Heart right ventricle (tissue), 16 donors: Measurements from ENCODE around the gene JAK3. TPM values are rescaled to one million over a fixed set of nuclear protein-coding genes. Genes with fewer than 3 reads are reported as not detected.

Experiments used
- ATAC-seq, 8 donors: fragments of 200-7000 bp; cut with Tn5 transposase; one replicate each; pipeline ENCODE4 v1.9.1; 2020; ENCODE audit warnings: mild to moderate bottlenecking in 8 of 8, moderate library complexity in 8 of 8, moderate number of reproducible peaks in 1 of 8
- DNase-seq, 2 donors: peaks; one replicate each; pipeline ENCODE4 v3.0.0-alpha.2; 2020
- H3K27ac ChIP-seq, 10 donors: fragments of 200-600 bp; sonication (generic) in 2 of 10; one replicate each; pipeline versions ENCODE4 v1.5.0 to v1.8.0; 2020 to 2022; ENCODE audit warnings: mild to moderate bottlenecking in 3 of 10
- H3K27me3 ChIP-seq, 7 donors: fragments of 200-600 bp; one replicate each; pipeline ENCODE4 v1.8.0; 2021 to 2022; ENCODE audit warnings: mild to moderate bottlenecking in 2 of 7
- H3K36me3 ChIP-seq, 9 donors: fragments of 200-600 bp; sonication (generic) in 1 of 9; one replicate each; pipeline versions ENCODE4 v1.5.0 to v1.8.0; 2020 to 2022; ENCODE audit warnings: mild to moderate bottlenecking in 2 of 9
- H3K4me1 ChIP-seq, 9 donors: fragments of 200-600 bp; sonication (generic) in 1 of 9; one replicate each; pipeline versions ENCODE4 v1.5.0 to v1.8.0; 2020 to 2022; ENCODE audit warnings: mild to moderate bottlenecking in 4 of 9
- H3K4me3 ChIP-seq, 10 donors: fragments of 200-600 bp; sonication (generic) in 2 of 10; one replicate each; pipeline versions ENCODE4 v1.5.0 to v1.8.0; 2020 to 2022; ENCODE audit warnings: mild to moderate bottlenecking in 7 of 10, moderate library complexity in 2 of 10
- H3K9me3 ChIP-seq, 11 donors: fragments of 200-600 bp in 10 of 11; sonication (generic) in 2 of 11; one replicate each; pipeline versions ENCODE4 v1.5.0 to v1.8.0; 2013 to 2022; ENCODE audit warnings: mild to moderate bottlenecking in 2 of 11, control low read depth in 1 of 11, moderate library complexity in 1 of 11
- CTCF ChIP-seq, 9 donors: fragments of 200-600 bp; sonication (generic) in 2 of 9; IDR thresholded peaks; one replicate each; pipeline versions ENCODE4 v1.5.0 to v1.8.0; 2021 to 2022; ENCODE audit warnings: antibody characterized with exemption in 9 of 9, mild to moderate bottlenecking in 5 of 9, moderate library complexity in 1 of 9
- WGBS, 2 donors: extraction: QIAGEN DNeasy Blood & Tissue Kit; methylation state at CpG; one replicate each; pipeline ENCODE4 v1.1.7; 2013; ENCODE audit warnings: inconsistent platforms in 1 of 2; 5-methylcytosine and 5-hydroxymethylcytosine counted together
- intact Hi-C, 10 donors: fragments of 100-400 bp; cut with DNase I; formaldehyde crosslinking; loops; one replicate each; pipeline versions ENCODE4 v1.11.1 to v1.14.2; 2022
- polyA plus RNA-seq, 2 donors: library from polyadenylated mRNA; stranded (reverse); fragments of 200-250 nt; gene quantifications; one replicate each; pipeline ENCODE4 v1.2.3, GENCODE V29; 2013
- total RNA-seq, 10 donors: library from RNA; stranded (reverse); fragmentation: NEBNext Ultra II Directional in 3 of 10; extraction: Animal tissue kit (Norgen Biotek cat#: 25700) in 3 of 10; gene quantifications; one replicate each; pipeline versions ENCODE4 v1.2.1 to v1.2.4, GENCODE V29; 2021 to 2023
- donor health status: Arrhythmogenic right ventricular cardiomyopathy.
- donor health status: ischemic (EF 13 %, LVEDD 7.1; RV severe dilation, severe dysfunction).
- donor health status: healthy with polysubstance abuse.
- donor health status: DM: no; HTN: yes; CAD: no.
- donor health status: DM: no; HTN: no; CAD: no.
- donor health status: ischemic (EF 25% LVEDD 6.9; RV normal size, moderate dysfunction).
- donor health status: ischemic (EF 25% LVEDD 5.7; RV mildly dilated, moderate dysfunction).
- donor health status: healthy.
- donor health status: DM: yes; HTN: yes; CAD: no.
- donor health status: Ischemic cardiomyopathy.
- donor health status: ischemic (EF 35%, LVEDD 5.7; RV mildly dilated, moderate dysfunction).
- donor health status: nonischemic (EF 11% LVEDD 7.7; RV severe dilation, severe dysfunction).
- donor health status: DM: yes; HTN: yes; CAD: no.
- donor health status: PGD.
- donor health status: ischemic (EF 29% LVEDD 5.4; RV normal size, mild dysfunction).
- donor health status: nonischemic (EF 23%, LVEDD 6.1; RV moderate dilation, normal function).

The JAK3 gene
- total and polyA plus RNA-seq, 12 donors: 0.59 to 16.9 (median 1.6) TPM

- intact Hi-C loops: loop anchor here in 6 of 10 donors (5.0 to 10.0 kb wide), 4 partner anchors 64 to 134 kb away; partner anchors contain the start of gene CCDC124 (in 3 of the 6)
- H3K4me3 ChIP-seq: no peak overlapping the region
- DNase-seq (no peak), ATAC-seq (no peak)
- peak overlapping the region in 2 of 10 donors; percentile 52 to 56 for H3K27ac ChIP-seq
- TF ChIP-seq CTCF (IDR thresholded peaks at IDR 0.05): no peak
- WGBS, 2 donors: 62 to 64% methylated on average over 8 of the region's 8 CpGs
- H3K9me3 ChIP-seq: no peaks in the 10 kb centered on the region
- H3K4me1 ChIP-seq: peaks cover 9 to 31% (median 23%) of the 10 kb centered on the region in 9 donors
- H3K27me3 ChIP-seq: no peaks in the 10 kb centered on the region
- H3K36me3 ChIP-seq: peaks cover 0 to 54% (median 44%) of the 10 kb centered on the region in 9 donors
Observed at GRCh38 chr19:17863520-17864182, 15.9 kb upstream of the JAK3 start.

GRCh38 chr19:17862711-17863519 is 15.1 kb upstream of the JAK3 start:
- H3K36me3 ChIP-seq: peaks cover 0 to 54% (median 44%) of the 10 kb centered on the region in 9 donors
- peaks cover 9 to 31% (median 23%) of the 10 kb centered on the region in 9 donors for H3K4me1 ChIP-seq
- intact Hi-C loops: loop anchor here in 6 of 10 donors (5.0 to 10.0 kb wide), 4 partner anchors 64 to 134 kb away; partner anchors contain the start of gene CCDC124 (in 3 of the 6)
- WGBS, 2 donors: 84 to 90% methylated on average over 26 to 31 of the region's 31 CpGs
- no peaks in the 10 kb centered on the region for H3K27me3 ChIP-seq
- H3K4me3 ChIP-seq: no peak overlapping the region
- peak overlapping the region in 1 of 10 donors; percentile 56 for H3K27ac ChIP-seq
- no peak for ATAC-seq
- no peak for DNase-seq
- no peaks in the 10 kb centered on the region for H3K9me3 ChIP-seq
- TF ChIP-seq CTCF (IDR thresholded peaks at IDR 0.05): no peak

- TF ChIP-seq CTCF (IDR thresholded peaks at IDR 0.05): no peak
- no peak for ATAC-seq
- DNase-seq: no peak
- Histone ChIP-seq H3K36me3 (peaks cover 0 to 54% (median 44%) of the 10 kb centered on the region in 9 donors), H3K4me1 (peaks cover 9 to 31% (median 23%) of the 10 kb centered on the region in 9 donors), H3K9me3 (no peaks in the 10 kb centered on the region), H3K4me3 (peak overlapping the region in 3 of 10 donors; percentile 76 to 93 (median 86)), H3K27ac (no peak overlapping the region), H3K27me3 (no peaks in the 10 kb centered on the region)
- 84 to 85% methylated on average over 23 of the region's 23 CpGs for WGBS, 2 donors
- intact Hi-C loops: loop anchor here in 7 of 10 donors (2.0 to 10.0 kb wide), 5 partner anchors 66 to 136 kb away; partner anchors contain the start of gene CCDC124 (in 4 of the 7)
Observed at GRCh38 chr19:17861542-17862402, 14.0 kb upstream of the JAK3 start.
